GM18870 (cell line): ENCODE results near the gene DTD2.
"Not testable (repeated sequence)": the region's sequence is repeated elsewhere in the genome, so short reads cannot be mapped to it uniquely, and the experiment has no call there.

Source experiments
- ATAC-seq: cut with Tn5 transposase; IDR thresholded peaks from one replicate; pipeline ENCODE4 v1.9.1; 2021; ENCODE audit warnings: moderate library complexity; ENCODE audit not compliant: unreplicated experiment

The DTD2 gene

DNA sequence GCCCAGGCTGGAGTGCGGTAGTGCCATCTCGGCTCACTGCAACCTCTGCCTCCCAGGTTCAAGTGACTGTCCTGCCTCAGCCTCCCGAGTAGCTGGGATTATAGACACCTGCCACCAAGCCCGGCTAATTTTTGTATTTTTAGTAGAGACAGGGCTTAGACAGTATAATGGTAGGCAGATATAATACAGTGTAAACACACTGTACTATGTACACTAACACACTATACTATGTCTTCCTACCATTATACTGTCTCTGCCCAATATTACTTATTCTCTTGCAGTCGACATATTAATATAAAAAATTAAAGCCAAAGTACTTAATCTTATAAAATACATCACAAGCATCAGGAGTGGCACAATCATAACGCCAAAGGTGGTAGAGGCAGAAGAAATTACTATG, 15.0 kb downstream of the DTD2 start:
- no peak for ATAC-seq

DNA sequence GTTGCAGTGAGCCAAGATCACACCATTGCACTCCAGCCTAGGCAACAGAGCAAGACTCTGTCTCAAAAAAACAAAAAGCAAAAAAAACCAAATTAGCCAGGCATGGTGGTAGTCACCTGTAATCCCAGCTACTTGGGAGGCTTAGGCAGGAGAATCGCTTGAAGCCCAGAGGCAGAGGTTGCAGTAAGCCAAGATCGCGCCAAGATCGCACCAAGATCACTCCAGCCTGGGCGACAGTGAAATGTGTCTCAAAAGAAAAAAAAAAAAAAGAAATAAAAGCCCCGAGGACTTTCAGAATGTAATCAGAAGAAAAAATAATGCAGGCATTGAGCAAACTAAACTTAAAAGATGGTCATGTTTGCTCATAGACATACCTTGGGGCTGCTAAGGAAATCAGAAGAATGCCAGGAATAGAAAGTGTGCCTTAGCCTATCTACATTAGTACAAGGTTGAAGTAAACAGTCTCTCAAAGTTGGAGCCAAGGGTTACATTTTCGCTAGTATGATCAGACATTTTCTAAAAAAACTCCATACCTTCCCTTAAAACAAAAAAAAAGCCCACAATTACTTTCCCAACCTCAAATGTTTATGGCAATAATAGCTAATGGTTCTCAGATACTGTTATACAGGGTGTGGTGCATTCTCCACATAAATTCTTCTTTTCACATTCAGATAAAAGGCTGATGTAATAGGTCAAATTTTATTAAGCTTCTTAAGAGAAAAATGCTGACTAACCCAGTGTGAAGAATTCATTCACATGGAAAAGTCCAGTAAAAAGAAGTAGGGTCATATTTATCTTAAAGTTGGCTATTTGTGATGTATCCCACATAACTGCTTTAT, 15.8 kb downstream of the DTD2 start:
- ATAC-seq: no peak

DNA sequence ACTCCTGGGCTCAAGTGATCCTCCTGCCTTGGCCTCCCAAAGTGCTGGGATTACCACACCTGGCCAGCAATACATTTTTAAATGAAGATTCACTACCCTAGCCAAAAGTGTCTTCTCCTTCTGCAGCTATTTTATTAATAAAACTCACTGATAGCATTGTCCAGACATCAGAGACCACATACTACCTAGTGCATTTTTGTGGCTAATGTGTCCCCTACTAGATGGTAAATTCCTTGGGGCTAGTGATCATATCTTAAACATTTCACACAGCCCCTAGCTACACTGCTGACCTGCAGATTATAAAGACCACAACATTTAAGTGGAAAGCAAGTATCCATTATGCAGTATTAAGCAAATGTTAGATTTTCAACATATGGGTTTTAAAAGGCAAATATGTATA, 17.0 kb downstream of the DTD2 start:
- no peak for ATAC-seq

- no peak for ATAC-seq
Measured at GRCh38 chr14:31439561-31439960, 17.7 kb downstream of the DTD2 start.

DNA sequence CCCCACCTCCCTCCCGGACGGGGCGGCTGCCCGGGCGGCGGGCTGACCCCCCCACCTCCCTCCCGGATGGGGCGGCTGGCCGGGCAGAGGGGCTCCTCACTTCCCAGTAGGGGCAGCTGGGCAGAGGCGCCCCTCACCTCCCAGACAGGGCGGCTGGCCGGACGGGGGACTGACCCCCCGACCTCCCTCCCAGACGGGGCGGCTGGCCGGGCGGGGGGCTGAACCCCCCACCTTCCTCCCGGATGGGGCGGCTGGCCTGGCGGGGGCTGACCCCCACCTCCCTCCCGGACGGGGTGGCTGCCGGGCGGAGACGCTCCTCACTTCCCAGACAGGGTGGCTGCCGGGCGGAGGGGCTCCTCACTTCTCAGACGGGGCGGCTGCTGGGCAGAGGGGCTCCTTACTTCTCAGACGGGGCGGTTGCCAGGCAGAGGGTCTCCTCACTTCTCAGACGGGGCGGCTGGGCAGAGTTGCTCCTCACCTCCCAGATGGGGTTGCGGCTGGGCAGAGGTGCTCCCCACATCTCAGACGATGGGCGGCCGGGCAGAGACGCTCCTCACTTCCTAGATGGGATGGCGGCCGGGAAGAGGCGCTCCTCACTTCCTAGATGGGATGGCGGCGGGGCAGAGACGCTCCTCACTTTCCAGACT, 20.1 kb downstream of the DTD2 start:
- not testable (repeated sequence) for ATAC-seq

- no peak for ATAC-seq
Measured at GRCh38 chr14:31435276-31435675, 22.0 kb downstream of the DTD2 start.

- ATAC-seq: no peak
Measured at GRCh38 chr14:31430634-31431264, 26.6 kb downstream of the DTD2 start.

DNA sequence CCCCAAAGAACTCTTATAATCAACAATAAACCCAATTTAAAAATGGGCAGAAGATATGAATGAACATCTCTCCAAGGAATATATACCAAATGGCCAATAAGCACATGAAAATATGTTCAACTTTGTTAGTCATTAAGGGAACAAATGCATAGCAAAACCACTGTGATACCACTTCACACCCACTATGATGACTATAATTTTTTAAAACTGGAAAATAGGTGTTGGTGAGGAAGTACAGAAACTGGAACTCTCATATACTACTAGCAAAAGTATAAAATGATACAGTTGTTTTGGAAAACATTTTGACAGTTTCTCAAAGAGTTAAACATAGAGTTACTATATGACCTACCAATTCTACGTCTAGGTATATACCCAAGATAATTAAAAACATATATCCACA, 27.5 kb downstream of the DTD2 start:
- ATAC-seq: no peak

GRCh38 chr14:31428011-31428410, 29.3 kb downstream of the DTD2 start:
- ATAC-seq: no peak

GRCh38 chr14:31426663-31427062, 30.6 kb downstream of the DTD2 start:
- no peak for ATAC-seq

DNA sequence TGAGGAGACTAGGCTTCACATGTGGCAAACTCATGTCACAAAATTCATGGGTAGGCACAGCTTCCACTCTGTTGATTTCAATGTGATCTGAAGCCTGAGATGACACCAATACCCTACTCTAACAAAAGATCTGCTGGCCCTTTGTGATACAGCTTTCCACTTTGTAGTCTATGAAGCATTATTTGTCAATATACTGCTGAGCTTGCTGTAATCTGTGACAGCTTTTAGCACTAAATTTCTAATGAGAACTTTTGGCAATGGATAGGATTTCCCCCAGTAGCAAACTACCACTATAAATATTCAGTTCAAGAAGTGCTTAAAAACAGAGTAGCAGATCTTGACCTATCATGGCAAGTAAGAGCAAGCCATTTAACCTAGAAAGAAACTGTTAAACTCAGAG, 31.4 kb downstream of the DTD2 start:
- no peak for ATAC-seq

GRCh38 chr14:31421200-31421599, 36.1 kb downstream of the DTD2 start:
- no peak for ATAC-seq

- ATAC-seq: peak; percentile 86
Measured at GRCh38 chr14:31420319-31421111, 36.8 kb downstream of the DTD2 start, which contains the start of gene HEATR5A. TSS of gene HEATR5A (minus strand) at chr14:31420550. CDS start at chr14:31402975, 17,575 bp downstream.

DNA sequence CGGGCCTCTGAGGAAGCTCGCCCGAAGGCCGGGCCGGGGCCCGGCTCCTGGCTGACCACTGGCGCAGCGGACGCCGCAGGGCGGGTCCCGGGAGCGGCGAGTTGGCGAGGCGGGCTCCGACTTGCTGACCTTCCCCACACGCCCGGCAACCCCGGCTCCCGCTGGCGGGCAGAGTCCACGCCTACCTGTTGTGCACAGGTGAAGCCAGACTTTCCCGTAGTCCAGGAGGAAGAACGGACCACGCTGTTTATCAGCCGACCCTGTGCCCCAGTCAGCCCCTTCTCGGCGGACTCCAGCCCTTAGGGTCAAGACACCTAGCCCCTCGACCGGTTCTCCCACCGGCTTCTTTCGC, 37.4 kb downstream of the DTD2 start:
- ATAC-seq: peak; percentile 4

DNA sequence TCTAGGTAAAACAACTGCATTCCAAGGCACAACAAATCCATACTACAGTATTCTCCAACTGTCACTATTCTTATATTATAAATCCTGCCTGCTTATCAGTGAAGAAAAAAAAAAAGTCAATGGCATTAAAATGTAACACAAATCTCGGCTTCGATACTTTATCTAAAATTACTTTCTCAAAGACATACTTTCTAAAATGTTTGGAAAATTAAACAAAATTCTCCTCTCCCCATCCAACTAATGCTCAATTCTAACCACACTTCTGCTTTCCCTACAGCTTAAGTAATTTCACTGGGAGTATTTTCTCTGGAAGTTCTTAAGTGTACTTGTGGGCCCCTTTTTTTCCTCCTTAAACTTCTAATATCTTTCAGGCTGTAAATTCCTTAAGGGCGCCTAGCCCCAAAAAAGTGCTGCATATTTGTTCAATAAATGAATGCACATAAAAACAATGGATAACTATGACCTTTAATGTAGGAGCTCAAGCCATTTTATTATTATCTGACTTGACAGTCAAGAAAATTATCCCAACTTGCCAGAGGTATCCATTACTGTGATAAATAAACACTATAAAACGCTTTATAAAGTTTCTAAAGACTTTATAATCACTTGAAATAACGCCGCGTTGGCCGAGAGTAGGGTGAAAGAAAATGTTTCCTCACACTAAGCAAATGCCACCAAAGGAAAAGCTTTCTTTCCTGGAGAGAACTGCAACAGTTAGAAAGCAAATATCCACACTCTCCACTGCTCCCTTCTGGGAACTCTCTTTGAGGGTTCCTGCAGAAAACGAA, 37.9 kb downstream of the DTD2 start:
- ATAC-seq: no peak

GRCh38 chr14:31418440-31418839, 38.9 kb downstream of the DTD2 start:
- no peak for ATAC-seq

DNA sequence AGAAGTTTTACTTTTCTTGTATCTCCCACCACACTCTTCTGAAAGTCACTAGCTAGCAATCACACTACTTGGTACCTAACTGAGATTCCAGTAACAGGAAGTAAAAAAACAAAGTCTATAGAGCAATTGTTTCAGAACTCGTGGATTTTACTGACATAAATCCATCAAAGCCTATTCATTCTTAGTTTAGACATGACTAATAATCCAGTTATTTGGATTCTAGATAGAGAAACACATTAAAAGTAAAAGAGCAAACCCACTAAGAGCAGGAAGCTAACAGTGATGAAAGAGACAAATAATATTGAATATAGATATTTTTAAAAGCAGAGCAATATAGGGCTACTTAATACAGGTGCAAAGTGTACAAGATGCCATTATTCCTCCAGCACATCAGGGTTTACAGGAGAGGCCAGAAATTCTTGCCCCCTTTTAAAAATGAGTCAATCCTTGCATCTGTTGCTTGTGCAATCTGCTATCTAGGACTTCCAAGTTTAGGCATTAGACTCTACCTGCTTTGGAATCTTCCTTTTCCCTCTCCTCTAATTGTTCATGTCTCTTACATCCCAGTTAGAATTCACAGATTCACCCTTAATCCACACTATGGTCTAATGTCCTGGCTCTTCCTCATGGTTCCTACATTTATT, 43.0 kb downstream of the DTD2 start:
- ATAC-seq: no peak

- no peak for ATAC-seq
Measured at GRCh38 chr14:31411218-31411727, 46.0 kb downstream of the DTD2 start.

DNA sequence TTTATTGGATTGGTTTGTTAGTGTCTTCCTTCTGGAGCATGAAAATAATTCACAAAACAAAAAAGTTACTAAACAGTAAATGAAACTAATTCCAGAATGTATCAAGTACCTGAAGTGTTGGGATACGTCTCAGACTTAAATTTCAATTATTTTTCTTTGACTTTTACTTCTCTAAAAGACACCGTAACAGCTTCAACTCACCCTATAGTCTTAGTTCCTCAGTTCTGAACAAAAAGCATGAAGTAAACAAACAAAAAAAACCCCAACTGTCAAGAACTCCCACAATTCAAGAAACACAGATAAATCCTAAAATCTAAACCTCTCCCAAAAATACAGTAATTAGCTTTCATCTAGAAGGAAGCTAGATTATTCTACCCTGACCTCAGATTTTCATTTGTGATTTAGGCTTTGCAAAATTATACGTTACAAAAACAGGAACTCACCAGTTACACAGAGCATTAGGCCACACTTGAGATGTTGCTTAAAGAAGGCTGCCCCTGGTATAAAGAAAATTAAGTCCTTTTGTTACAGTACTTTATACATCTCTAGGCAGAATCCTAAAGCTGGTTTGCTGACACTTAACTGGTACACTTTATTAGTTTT, 47.2 kb downstream of the DTD2 start:
- ATAC-seq: no peak
